A673 (cell line): ENCODE results near the gene MAPKAPK3. TPM values are rescaled to one million over a fixed set of nuclear protein-coding genes. Genes with fewer than 3 reads are reported as not detected.

ENCODE experiments used
- BruUV-seq: library from RNA; stranded (reverse); fragments of 400-500 nt; replicated peaks from 2 replicates; lab custom pipeline; 2021; lab: Mats Ljungman, UMichigan
- CTCF ChIA-PET: fragments of 300-600 bp; sonication (Branson Sonifier 250); formaldehyde crosslinking; loops from one replicate; lab custom pipeline; 2022; ENCODE audit warnings: antibody characterized with exemption; lab: Charles Lee
- POLR2A ChIA-PET: fragments of 300-600 bp; sonication (Branson Sonifier 250); formaldehyde crosslinking; loops from one replicate; lab custom pipeline; 2022; ENCODE audit warnings: antibody characterized with exemption; ENCODE audit not compliant: low non-redundant PET; lab: Charles Lee
- DNase-seq: peaks from one replicate; pipeline ENCODE4 v3.0.0-alpha.2; 2015; ENCODE audit warnings: low spot score
- H3K27ac ChIP-seq: fragments of 200-600 bp; sonication (generic); 2 replicates; pipeline ENCODE4 v1.5.1; 2016; ENCODE audit warnings: mixed run types, low read depth, mild to moderate bottlenecking, mixed read lengths, antibody characterized with exemption, low read length; ENCODE audit not compliant: poor library complexity, severe bottlenecking
- H3K27me3 ChIP-seq: fragments of 200-600 bp; sonication (generic); replicated peaks from 2 replicates; pipeline ENCODE4 v1.6.1; 2017; ENCODE audit warnings: mixed run types, low read depth, mild to moderate bottlenecking, mixed read lengths, antibody characterized with exemption, low read length; ENCODE audit not compliant: insufficient read depth, poor library complexity
- H3K36me3 ChIP-seq: fragments of 200-600 bp; sonication (generic); 2 replicates; pipeline ENCODE4 v1.6.1; 2016; ENCODE audit warnings: mixed run types, mild to moderate bottlenecking, mixed read lengths, antibody characterized with exemption, low read length; ENCODE audit not compliant: insufficient read depth, poor library complexity, severe bottlenecking
- H3K4me1 ChIP-seq: fragments of 200-600 bp; sonication (generic); 2 replicates; pipeline ENCODE4 v1.6.1; 2017; ENCODE audit warnings: mixed run types, mild to moderate bottlenecking, mixed read lengths, antibody characterized with exemption, low read length; ENCODE audit not compliant: insufficient read depth, poor library complexity, severe bottlenecking
- H3K4me3 ChIP-seq: fragments of 200-600 bp; sonication (generic); 2 replicates; pipeline ENCODE4 v1.5.1; 2016; ENCODE audit warnings: low read depth, mixed run types, mild to moderate bottlenecking, mixed read lengths, low read length; ENCODE audit not compliant: poor library complexity, severe bottlenecking
- H3K9me3 ChIP-seq: fragments of 200-600 bp; sonication (generic); 2 replicates; pipeline ENCODE4 v1.6.1; 2016; ENCODE audit warnings: mixed run types, low read depth, mild to moderate bottlenecking, mixed read lengths, antibody characterized with exemption, low read length; ENCODE audit not compliant: poor library complexity, severe bottlenecking
- CTCF ChIP-seq: fragments of 300-800, 200-600 bp; sonication (generic); conservative IDR thresholded peaks from 2 replicates; pipeline ENCODE4 v1.5.1; 2017; ENCODE audit warnings: low read depth, mild to moderate bottlenecking, antibody characterized with exemption, low read length, moderate library complexity, mixed read lengths
- EZH2 ChIP-seq: fragments of 200-600 bp; sonication (generic); IDR thresholded peaks from 2 replicates; pipeline ENCODE4 v1.6.1; 2017; ENCODE audit warnings: borderline replicate concordance, low read depth, mild to moderate bottlenecking, mixed read lengths, antibody characterized with exemption, low read length; ENCODE audit not compliant: poor library complexity, severe bottlenecking
- intact Hi-C: fragments of 100-400 bp; cut with micrococcal nuclease; formaldehyde crosslinking; loops from one replicate; pipeline ENCODE4 v1.10.0; 2022; ENCODE audit not compliant: unreplicated experiment
- total RNA-seq: library from RNA; stranded (reverse); gene quantifications from 2 replicates; pipeline ENCODE4 v1.2.3, GENCODE V29; 2021

Gene MAPKAPK3
- total RNA-seq, 1 experiment from 2014 or later, result 15.8 TPM

- Histone ChIP-seq H3K4me3 (no peak overlapping the region), H3K4me1 (no peaks in the 10 kb centered on the region), H3K9me3 (no peaks in the 10 kb centered on the region), H3K36me3 (no peaks in the 10 kb centered on the region), H3K27ac (no peak overlapping the region), H3K27me3 (no peaks in the 10 kb centered on the region)
- no peak for DNase-seq
- intact Hi-C loops, result no loop called here
- TF ChIP-seq CTCF (no peak), EZH2 (no peak)
- POLR2A ChIA-PET, result no interaction called here
- CTCF ChIA-PET, result no interaction called here
- BruUV-seq, result no TSS peak
Measured at GRCh38 chr3:50657816-50658215, 40.9 kb downstream of the MAPKAPK3 start.

- no peak overlapping the region for H3K4me3 ChIP-seq
- no peaks in the 10 kb centered on the region for H3K36me3 ChIP-seq
- CTCF ChIA-PET, result no interaction called here
- DNase-seq, result no peak
- intact Hi-C loops, result no loop called here
- POLR2A ChIA-PET, result no interaction called here
- TF ChIP-seq CTCF, result no peak
- TF ChIP-seq EZH2, result no peak
- no peaks in the 10 kb centered on the region for H3K9me3 ChIP-seq
- no peaks in the 10 kb centered on the region for H3K27me3 ChIP-seq
- H3K27ac ChIP-seq, result no peak overlapping the region
- H3K4me1 ChIP-seq, result no peaks in the 10 kb centered on the region
- no TSS peak for BruUV-seq
Measured at GRCh38 chr3:50658416-50658815, 41.5 kb downstream of the MAPKAPK3 start.

GRCh38 chr3:50658831-50659230 lies 41.9 kb downstream of the MAPKAPK3 start:
- TF ChIP-seq CTCF (no peak), EZH2 (no peak)
- DNase-seq, result no peak
- no peaks in the 10 kb centered on the region for H3K9me3 ChIP-seq
- no peaks in the 10 kb centered on the region for H3K36me3 ChIP-seq
- intact Hi-C loops, result no loop called here
- no peaks in the 10 kb centered on the region for H3K4me1 ChIP-seq
- no peak overlapping the region for H3K4me3 ChIP-seq
- no TSS peak for BruUV-seq
- ChIA-PET POLR2A (no interaction called here), CTCF (no interaction called here)
- H3K27ac ChIP-seq, result no peak overlapping the region
- no peaks in the 10 kb centered on the region for H3K27me3 ChIP-seq
